IMR-90 (cell line): Measurements from ENCODE around the gene SRGAP2C. TPM values are rescaled to one million over a fixed set of nuclear protein-coding genes. Genes with fewer than 3 reads are reported as not detected.
"Not testable (repeated sequence)": the region's sequence is repeated elsewhere in the genome, so short reads cannot be mapped to it uniquely, and the experiment has no call there.

ENCODE experiments used
- ATAC-seq: fragments of 200-7000 bp; cut with Tn5 transposase; 2 replicates; pipeline ENCODE4 v1.9.1; 2020; ENCODE audit warnings: low read depth, mild to moderate bottlenecking, moderate library complexity
- BruUV-seq: library from RNA; stranded (reverse); fragments of 400-500 nt; replicated peaks from 2 replicates; lab custom pipeline; 2021; lab: Mats Ljungman, UMichigan
- CTCF ChIA-PET: fragments of 300-600 bp; formaldehyde crosslinking; extraction: SDS; loops from one replicate; lab custom pipeline; 2021; ENCODE audit warnings: antibody characterized with exemption; lab: Yijun Ruan, JAX
- POLR2A ChIA-PET: fragments of 300-600 bp; sonication (Branson Sonifier 250); formaldehyde crosslinking; loops from one replicate; lab custom pipeline; 2022; ENCODE audit warnings: antibody characterized with exemption; ENCODE audit not compliant: unreplicated experiment; lab: Charles Lee
- DNase-seq: peaks from one replicate; pipeline ENCODE4 v3.0.0; 2013
- H2AFZ ChIP-seq: replicated peaks from 2 replicates; pipeline ENCODE3; 2013; ENCODE audit warnings: low read length, mild to moderate bottlenecking; ENCODE audit not compliant: poor library complexity
- H2AK5ac ChIP-seq: 2 replicates; pipeline ENCODE4 v1.6.1; 2013; ENCODE audit warnings: low read depth, low read length, inconsistent platforms
- H2AK9ac ChIP-seq: replicated peaks from 2 replicates; pipeline ENCODE3; 2013; ENCODE audit warnings: mild to moderate bottlenecking, low read depth, low read length, moderate library complexity; ENCODE audit not compliant: poor library complexity
- H2BK120ac ChIP-seq: 2 replicates; pipeline ENCODE4 v1.6.1; 2013; ENCODE audit warnings: low read depth, low read length, inconsistent platforms
- H2BK15ac ChIP-seq: 3 replicates; pipeline ENCODE4 v1.6.1; 2013; ENCODE audit warnings: low read depth, low read length, inconsistent platforms
- H2BK20ac ChIP-seq: 2 replicates; pipeline ENCODE4 v1.6.1; 2013; ENCODE audit warnings: low read depth, mild to moderate bottlenecking, inconsistent platforms, low read length, moderate library complexity
- H2BK5ac ChIP-seq: 2 replicates; pipeline ENCODE4 v1.6.1; 2013; ENCODE audit warnings: mild to moderate bottlenecking, low read depth, low read length, inconsistent platforms; ENCODE audit not compliant: poor library complexity, severe bottlenecking
- H3K14ac ChIP-seq: replicated peaks from 2 replicates; pipeline ENCODE4 v1.6.1; 2013; ENCODE audit warnings: low read depth, low read length, inconsistent platforms
- H3K18ac ChIP-seq: 2 replicates; pipeline ENCODE4 v1.6.1; 2013; ENCODE audit warnings: low read depth, low read length, control low read depth
- H3K23ac ChIP-seq: 2 replicates; pipeline ENCODE4 v1.6.1; 2013; ENCODE audit warnings: low read depth, low read length, inconsistent platforms
- H3K27ac ChIP-seq: 2 replicates; pipeline ENCODE4 v1.5.1; 2013; ENCODE audit warnings: mild to moderate bottlenecking, control low read depth, low read length; ENCODE audit not compliant: insufficient read depth
- H3K27me3 ChIP-seq: 2 replicates; pipeline ENCODE4 v1.6.1; 2013; ENCODE audit warnings: low read length; ENCODE audit not compliant: control insufficient read depth, insufficient read depth
- H3K36me3 ChIP-seq: 2 replicates; pipeline ENCODE4 v1.6.1; 2013; ENCODE audit warnings: low read length, mixed read lengths; ENCODE audit not compliant: control insufficient read depth, insufficient read depth
- H3K4ac ChIP-seq: 2 replicates; pipeline ENCODE4 v1.6.1; 2013; ENCODE audit warnings: low read depth, low read length, inconsistent platforms
- H3K4me1 ChIP-seq: 2 replicates; pipeline ENCODE4 v1.6.1; 2013; ENCODE audit warnings: low read length, mixed read lengths; ENCODE audit not compliant: control insufficient read depth, insufficient read depth
- H3K4me2 ChIP-seq: 2 replicates; pipeline ENCODE4 v1.6.1; 2013; ENCODE audit warnings: low read depth, mild to moderate bottlenecking, control low read depth, low read length, moderate library complexity
- H3K4me3 ChIP-seq: 2 replicates; pipeline ENCODE4 v1.5.1; 2013; ENCODE audit warnings: low read depth, mild to moderate bottlenecking, control low read depth, low read length, moderate library complexity; ENCODE audit not compliant: insufficient read depth
- H3K56ac ChIP-seq: 2 replicates; pipeline ENCODE4 v1.6.1; 2013; ENCODE audit warnings: low read length, inconsistent platforms; ENCODE audit not compliant: insufficient read depth; ENCODE audit errors: extremely low read depth
- H3K79me1 ChIP-seq, 2 experiments: 2 replicates each; pipeline ENCODE4 v1.6.1; 2013; ENCODE audit warnings: low read length in 2 of 2, inconsistent platforms in 1 of 2, low read depth in 1 of 2
- H3K9ac ChIP-seq: 2 replicates; pipeline ENCODE4 v1.6.1; 2013; ENCODE audit warnings: low read depth, low read length, control low read depth
- H3K9me1 ChIP-seq: 2 replicates; pipeline ENCODE4 v1.6.1; 2013; ENCODE audit warnings: low read length, inconsistent platforms; ENCODE audit not compliant: insufficient read depth
- H3K9me3 ChIP-seq: 2 replicates; pipeline ENCODE4 v1.6.1; 2013; ENCODE audit warnings: low read length; ENCODE audit not compliant: control insufficient read depth, insufficient read depth
- H4K20me1 ChIP-seq: 2 replicates; pipeline ENCODE4 v1.6.1; 2013; ENCODE audit warnings: low read length, inconsistent platforms; ENCODE audit not compliant: insufficient read depth
- H4K5ac ChIP-seq: 2 replicates; pipeline ENCODE4 v1.6.1; 2013; ENCODE audit warnings: mild to moderate bottlenecking, low read depth, low read length, control low read depth
- H4K8ac ChIP-seq, 2 experiments: 2 replicates each; pipeline ENCODE4 v1.6.1; 2013; ENCODE audit warnings: low read depth in 2 of 2, low read length in 2 of 2, control low read depth in 1 of 2, inconsistent platforms in 1 of 2
- H4K91ac ChIP-seq: 2 replicates; pipeline ENCODE4 v1.6.1; 2013; ENCODE audit warnings: low read depth, low read length, inconsistent platforms; ENCODE audit not compliant: insufficient read depth
- WGBS, 2 experiments: methylation state at CpG; one replicate each; pipeline versions ENCODE4 v1.1.5 to v1.1.7; 2013; ENCODE audit warnings: missing lambda C conversion rate in 2 of 2; ENCODE audit not compliant: insufficient read length in 1 of 2; ENCODE audit errors: extremely low coverage in 2 of 2; 5-methylcytosine and 5-hydroxymethylcytosine counted together
- dilution Hi-C: fragments of 300-500 bp; cut with HindIII; formaldehyde crosslinking; loops from one replicate; pipeline ENCODE4 v1.14.3; 2018; ENCODE audit warnings: low sequenced_read_pairs; ENCODE audit not compliant: unreplicated experiment
- in situ Hi-C: fragments of 300-500 bp; cut with MboI; formaldehyde crosslinking; loops from 3 replicates; pipeline ENCODE4 v1.14.3; 2019; ENCODE audit warnings: low sequenced_read_pairs, inconsistent platforms, mixed read lengths
- intact Hi-C: fragments of 100-400 bp; cut with micrococcal nuclease; formaldehyde crosslinking; loops from 2 replicates; pipeline ENCODE4 v1.10.0; 2022
- polyA plus RNA-seq, 3 experiments: library from polyadenylated mRNA; depleted of rRNA; stranded (reverse); fragments of >200 nt; gene quantifications; 2 replicates each; pipeline ENCODE4 v1.2.3, GENCODE V29; 2012; ENCODE audit warnings: low replicate concordance in 1 of 3
- total RNA-seq: library from RNA; depleted of rRNA; stranded (reverse); fragments of >200 nt; gene quantifications from 2 replicates; pipeline ENCODE4 v1.2.3, GENCODE V29; 2012

The SRGAP2C gene
- total and polyA plus RNA-seq, 2 of the 4 experiments (the other 2 are of a cell fraction) = 5.6 to 12.7 TPM

GRCh38 chr1:121199763-121200162, 15.0 kb downstream of the SRGAP2C start:
- H3K9me3 ChIP-seq, H4K8ac ChIP-seq, H4K91ac ChIP-seq, H3K56ac ChIP-seq, CTCF ChIA-PET, H3K36me3 ChIP-seq, H2BK5ac ChIP-seq, DNase-seq, H3K27me3 ChIP-seq, H3K27ac ChIP-seq, intact Hi-C loops, H3K18ac ChIP-seq, H2AFZ ChIP-seq, H3K9me1 ChIP-seq, dilution Hi-C loops, H2BK20ac ChIP-seq, H3K14ac ChIP-seq, POLR2A ChIA-PET, H3K4me1 ChIP-seq, H4K5ac ChIP-seq, H2AK9ac ChIP-seq, H3K79me1 ChIP-seq, H3K4me2 ChIP-seq, H2BK120ac ChIP-seq, H3K4me3 ChIP-seq, in situ Hi-C loops, BruUV-seq, H4K20me1 ChIP-seq, H2AK5ac ChIP-seq, H3K23ac ChIP-seq, H3K4ac ChIP-seq, ATAC-seq, H2BK15ac ChIP-seq, H3K9ac ChIP-seq: not testable (repeated sequence)
- no CpG with 5 or more reads among the region's 3 CpGs for WGBS, 2 experiments

DNA sequence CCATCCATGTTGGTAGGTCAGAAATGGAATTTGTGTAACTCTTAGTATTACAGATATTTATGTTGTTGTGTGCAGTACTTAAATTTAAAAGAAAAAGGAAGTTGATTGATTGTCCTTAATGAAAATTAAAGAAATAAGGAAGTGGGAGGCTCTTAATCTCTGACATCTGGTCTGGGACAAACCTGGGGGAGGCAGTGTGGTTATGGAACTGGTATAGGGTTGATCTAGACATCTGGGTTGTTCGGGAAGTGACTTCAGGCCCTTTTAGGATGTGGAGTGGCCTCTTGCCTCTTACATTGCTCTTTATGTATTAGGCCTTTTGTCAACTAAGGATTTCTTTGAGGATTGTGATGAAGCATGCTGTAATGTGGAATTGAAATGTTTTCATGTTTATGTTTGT, 15.5 kb downstream of the SRGAP2C start:
- dilution Hi-C loops, H3K79me1 ChIP-seq, intact Hi-C loops, DNase-seq, H3K9ac ChIP-seq, H3K4me1 ChIP-seq, H3K4me3 ChIP-seq, H3K4ac ChIP-seq, H3K23ac ChIP-seq, H3K56ac ChIP-seq, H4K8ac ChIP-seq, H3K18ac ChIP-seq, H3K9me3 ChIP-seq, H4K5ac ChIP-seq, H2BK20ac ChIP-seq, H3K14ac ChIP-seq, H2BK5ac ChIP-seq, ATAC-seq, H3K36me3 ChIP-seq, H3K27me3 ChIP-seq, H2BK15ac ChIP-seq, H2AFZ ChIP-seq, H4K91ac ChIP-seq, H2AK9ac ChIP-seq, H4K20me1 ChIP-seq, H3K9me1 ChIP-seq, H2BK120ac ChIP-seq, POLR2A ChIA-PET, in situ Hi-C loops, H3K4me2 ChIP-seq, H3K27ac ChIP-seq, BruUV-seq, CTCF ChIA-PET, H2AK5ac ChIP-seq: not testable (repeated sequence)
- no CpG with 5 or more reads among the region's 1 CpG for WGBS, 2 experiments
